Midbrain (tissue), 1 donor: Measurements from ENCODE around the gene CPA4.

Experiments
- DNase-seq: peaks from one replicate; lab custom pipeline; 2025; lab: John Stamatoyannopoulos, UW

Gene CPA4

DNA sequence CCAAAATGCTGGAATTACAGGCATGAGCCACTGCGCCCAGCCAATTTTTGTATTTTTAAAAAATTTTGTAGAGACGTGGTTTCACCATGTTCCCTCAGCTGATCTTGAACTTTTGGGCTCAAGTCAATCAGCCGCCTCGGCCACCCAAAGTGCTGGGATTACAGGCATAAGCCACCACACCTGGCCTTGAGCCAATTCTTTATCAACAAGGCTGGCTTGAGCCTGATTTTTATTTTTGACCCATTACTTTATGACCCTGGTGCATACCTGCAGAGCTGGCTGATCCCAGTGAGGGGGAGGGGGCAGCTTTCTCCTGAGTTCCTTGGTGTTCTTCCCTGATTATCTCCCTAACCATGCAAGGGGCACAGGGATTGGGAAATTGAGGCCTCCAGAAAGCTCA is 71.5 kb downstream of the CPA4 start:
- no peak for DNase-seq

DNA sequence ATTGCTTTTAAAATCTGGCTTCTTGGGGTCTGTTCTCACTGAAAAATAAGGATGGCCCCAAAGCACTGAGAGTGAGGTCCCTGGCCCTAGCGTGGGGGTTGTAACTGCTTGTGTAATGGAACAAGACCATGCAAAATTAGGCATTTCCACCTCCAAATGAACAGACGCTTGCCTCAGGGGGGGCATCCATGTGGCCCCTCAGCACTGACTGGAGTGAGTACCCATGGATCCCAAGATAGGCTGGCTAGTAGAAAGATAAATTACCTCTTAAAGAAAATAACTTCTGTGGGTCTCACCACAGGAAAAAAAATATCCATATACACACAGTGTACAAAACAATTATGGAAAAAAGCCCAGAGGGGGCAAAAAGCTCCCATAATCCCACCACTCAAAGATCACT is 72.1 kb downstream of the CPA4 start:
- no peak for DNase-seq

DNA sequence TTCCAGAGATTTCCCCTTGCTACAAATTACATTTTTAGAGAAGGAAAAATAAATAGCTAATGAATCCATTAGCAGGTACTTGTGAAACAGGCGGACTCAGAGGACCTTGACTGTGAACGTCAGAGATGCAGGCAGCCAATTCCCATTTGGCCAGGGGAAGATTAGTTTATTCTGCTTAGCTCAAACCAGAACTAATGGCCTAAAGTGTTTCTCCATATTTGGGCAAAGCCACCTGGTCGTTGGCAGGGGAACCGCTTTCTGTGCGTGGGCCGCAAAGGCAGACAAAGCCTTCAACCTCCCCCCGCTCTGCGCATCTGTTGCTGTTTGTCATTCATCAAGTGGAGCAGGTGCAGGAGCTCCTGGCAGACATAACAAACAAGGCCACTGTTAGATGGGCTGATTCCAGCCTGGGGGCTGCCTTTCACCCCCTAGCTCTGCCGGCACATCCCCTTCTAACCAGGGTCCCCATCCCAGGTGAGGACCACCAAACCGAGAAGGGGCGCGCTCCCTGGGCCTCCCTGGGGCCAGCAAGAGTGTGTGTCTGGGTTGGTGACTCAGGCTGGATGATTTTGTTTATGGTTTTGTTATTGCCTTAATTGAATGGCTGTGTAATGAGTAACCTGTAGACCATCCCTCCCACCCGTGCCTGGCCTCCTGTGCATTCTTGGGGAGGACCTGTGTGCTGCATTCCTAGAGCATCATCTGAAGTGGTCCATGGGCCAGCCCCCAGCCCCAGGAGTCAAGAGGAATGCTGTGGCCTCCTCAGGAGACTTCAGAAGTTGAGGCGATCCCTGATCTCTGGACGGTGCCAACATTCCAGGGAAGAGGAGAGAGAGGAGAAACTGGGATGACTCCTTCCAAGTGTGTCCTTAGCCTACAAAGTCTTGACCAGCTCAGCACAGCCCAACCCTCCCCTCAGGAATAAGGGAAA is 72.8 kb downstream of the CPA4 start:
- no peak for DNase-seq

DNA sequence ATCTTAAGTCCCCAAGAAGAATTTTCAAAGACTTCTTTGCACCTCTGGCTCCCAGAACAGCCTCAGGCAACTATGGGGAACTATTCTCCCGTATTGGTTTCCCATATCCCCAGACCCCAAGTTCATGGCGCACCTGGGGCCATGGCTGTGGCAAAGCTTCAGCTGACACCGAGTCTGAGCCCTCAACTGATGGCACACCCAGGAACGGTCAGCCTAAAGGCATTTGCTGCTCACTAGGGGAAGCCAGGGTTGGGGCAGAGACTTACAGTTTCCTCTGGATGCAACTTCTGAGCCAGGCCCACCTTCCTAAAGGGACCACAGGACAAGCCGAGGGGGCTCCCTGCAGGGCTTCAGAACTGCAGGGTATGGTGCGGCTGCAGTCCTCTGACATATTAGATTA is 73.6 kb downstream of the CPA4 start:
- DNase-seq: no peak

DNA sequence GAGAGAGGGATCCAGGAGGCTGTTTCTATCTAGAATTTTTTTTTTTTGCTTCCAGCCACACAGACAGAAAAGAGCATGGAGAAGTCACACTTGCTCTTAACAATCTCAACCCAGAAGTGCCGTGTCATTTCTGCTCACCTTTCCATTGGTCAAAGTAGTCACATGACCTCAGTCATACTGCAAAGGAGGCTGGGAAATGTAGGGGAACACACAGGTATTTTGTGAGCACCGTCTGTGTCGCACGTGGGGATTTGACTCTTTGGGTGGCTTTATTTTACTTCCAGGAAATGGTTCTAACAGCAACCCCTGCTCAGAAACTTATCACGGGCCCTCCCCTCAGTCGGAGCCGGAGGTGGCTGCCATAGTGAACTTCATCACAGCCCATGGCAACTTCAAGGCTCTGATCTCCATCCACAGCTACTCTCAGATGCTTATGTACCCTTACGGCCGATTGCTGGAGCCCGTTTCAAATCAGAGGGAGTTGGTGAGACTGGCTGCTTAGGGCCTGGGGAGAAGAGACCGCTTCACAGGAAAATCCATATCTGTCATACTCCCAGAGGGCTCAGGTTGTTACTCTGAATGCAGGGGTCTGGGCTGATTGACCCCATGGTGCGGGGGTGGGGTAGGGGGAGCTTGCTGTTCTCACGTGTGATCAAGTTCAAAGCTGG is 74.3 kb downstream of the CPA4 start:
- no peak for DNase-seq

DNA sequence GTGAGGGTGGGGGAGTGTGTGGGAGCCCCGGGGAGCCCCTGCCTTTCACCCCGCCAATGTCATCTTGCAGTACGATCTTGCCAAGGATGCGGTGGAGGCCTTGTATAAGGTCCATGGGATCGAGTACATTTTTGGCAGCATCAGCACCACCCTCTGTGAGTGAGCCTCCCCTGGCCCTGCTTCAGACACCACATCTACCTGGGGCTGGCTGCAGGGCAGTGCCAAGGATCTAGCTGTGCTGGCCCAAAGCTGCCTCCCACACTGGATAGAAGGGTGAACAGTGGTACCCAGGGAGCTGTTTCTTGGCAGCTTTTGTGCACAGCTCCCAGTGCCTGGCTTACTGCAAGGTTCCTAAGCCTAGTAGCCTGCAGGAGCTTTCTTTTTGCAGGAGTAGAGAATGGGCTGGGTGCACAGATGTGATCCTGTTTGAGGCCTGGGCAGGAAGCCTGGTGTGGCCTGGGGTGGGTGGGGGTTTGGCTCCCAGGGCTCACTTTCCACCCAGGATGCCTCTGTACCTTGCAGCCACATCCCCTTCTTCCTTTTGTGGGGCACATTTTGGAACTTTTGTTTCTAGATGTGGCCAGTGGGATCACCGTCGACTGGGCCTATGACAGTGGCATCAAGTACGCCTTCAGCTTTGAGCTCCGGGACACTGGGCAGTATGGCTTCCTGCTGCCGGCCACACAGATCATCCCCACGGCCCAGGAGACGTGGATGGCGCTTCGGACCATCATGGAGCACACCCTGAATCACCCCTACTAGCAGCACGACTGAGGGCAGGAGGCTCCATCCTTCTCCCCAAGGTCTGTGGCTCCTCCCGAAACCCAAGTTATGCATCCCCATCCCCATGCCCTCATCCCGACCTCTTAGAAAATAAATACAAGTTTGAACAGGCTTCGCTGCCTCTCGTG is 75.1 kb downstream of the CPA4 start:
- DNase-seq: no peak

DNA sequence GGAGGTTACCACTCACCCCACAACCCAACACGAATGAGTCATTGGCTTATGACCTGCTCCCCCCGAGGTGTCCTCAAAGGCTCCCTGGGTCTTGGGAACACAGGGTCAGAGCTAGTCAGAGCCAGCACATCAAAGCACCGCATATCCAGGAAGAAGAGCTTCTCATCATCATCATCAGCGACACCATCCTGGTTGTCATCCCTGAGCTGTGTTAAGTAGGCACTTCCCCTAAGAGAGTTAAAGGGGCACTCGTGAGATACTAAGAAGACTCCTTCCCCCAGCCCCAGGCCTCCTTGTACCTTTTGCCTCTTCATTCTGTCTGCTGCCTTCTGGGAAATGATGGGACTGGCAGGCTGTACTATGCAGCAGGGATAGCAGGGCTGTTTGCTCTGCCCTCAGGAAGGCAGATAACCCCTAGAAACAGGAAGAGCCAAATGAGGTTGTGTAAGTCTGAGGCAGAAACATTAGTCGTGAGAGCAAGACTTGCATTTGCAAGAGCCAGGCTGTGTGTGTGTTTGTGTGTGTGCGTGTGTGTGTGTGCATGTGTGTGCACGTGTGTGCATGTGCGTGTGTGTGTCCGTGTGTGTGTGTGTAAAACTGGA is 76.2 kb downstream of the CPA4 start:
- no peak for DNase-seq

DNA sequence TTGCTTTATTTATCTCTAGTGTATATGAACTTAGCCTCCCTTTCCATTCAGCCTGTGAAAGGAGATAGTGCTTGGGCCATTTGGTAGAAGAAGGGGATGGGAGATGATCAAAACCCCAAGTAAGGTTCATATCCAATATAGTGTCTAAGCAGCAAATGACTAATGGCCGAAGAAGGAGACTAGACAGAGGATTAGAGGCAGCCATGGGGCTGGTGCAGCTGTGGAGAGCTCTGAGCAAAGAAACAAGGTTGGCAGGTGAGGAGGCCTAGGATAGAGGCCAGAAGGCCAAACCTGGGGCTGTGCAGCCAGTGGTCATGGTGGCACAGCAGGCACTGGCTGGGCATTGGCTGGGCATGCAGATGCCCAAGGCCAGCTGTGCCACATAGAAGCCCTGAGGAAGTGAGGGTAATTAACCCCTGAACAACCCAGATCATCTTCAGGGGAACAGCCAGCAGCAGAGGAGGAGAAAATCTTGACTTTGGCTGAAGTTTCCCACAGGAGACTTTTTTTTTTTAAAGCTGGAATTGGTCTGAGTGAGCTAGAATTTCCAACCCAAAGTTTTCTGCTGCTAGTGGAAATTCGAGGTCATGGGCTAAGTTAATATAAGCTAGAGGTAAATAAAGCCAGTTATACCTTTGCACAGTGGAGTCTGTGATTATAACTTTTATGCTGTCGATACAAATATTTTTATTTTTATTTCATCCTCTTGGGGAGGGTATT is 77.0 kb downstream of the CPA4 start:
- no peak for DNase-seq

DNA sequence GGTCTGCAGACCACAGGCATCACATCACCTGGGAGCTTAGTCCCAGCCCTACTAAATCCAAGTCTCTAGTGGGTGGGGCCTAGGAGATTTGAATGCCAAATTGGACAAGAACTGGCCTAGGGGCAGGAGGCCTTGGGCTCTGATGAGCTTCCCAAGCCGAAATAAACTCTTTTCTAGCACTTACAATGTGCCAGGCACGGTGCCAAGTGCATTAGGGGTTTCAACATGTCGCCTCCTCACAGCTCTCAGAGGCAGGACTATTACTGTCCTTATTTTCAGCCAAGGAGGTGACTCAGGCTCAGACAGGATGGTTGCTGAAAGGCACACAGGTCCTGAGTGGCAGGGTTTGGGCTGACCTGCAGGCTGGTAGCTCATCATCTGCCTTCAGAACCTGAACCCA is 78.1 kb downstream of the CPA4 start:
- no peak for DNase-seq

DNA sequence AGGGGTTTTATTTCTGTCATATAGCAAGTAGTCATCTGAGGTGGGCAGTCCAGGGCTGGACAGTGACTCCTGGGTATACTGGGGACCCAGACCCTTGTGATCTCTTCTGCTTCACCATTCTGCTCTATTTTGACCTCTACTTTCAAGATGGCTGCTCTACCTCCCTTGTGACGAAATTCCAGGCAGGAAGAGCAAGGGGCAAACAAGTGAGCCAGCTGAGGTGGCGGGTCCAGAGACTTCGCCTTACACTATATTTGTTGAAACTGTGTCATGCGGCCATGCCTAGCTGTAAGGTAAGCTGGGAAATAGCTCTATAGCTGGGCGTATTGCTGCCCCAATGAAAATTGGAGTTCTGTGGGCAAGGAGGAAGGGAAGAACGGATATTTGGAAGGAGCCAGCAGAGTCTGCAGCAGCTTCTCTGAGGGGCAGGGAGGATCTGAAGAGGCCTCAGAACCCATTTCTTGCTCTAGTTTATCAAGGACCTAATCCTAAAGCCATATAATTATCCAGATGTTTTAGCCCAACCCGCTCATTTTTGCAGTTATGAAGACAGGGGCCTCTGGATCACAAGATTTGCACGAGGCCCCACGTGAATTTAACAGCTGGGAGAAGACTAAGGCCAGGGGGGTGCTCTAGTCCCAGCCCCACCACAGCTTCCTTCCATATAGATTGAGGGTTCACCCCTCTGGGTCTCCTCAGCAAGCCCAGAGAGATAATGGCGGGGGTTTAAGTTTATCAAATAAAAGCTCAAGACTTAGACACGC is 79.6 kb downstream of the CPA4 start:
- DNase-seq: no peak
